ENCODE data around the gene VSTM4. TPM values are rescaled to one million over a fixed set of nuclear protein-coding genes. Genes with fewer than 3 reads are reported as not detected.

The VSTM4 gene
- total RNA-seq, 1 donor from 2014 or later: 0.70 TPM

GRCh38 chr10:49070701-49071100 is 44.6 kb downstream of the VSTM4 start:
- DNase-seq (ENCODE audit: extremely low spot score, unreplicated experiment): no peak
- no peaks in the 10 kb centered on the region for H3K9me3 Mint-ChIP-seq (ENCODE audit: unreplicated experiment)

DNA sequence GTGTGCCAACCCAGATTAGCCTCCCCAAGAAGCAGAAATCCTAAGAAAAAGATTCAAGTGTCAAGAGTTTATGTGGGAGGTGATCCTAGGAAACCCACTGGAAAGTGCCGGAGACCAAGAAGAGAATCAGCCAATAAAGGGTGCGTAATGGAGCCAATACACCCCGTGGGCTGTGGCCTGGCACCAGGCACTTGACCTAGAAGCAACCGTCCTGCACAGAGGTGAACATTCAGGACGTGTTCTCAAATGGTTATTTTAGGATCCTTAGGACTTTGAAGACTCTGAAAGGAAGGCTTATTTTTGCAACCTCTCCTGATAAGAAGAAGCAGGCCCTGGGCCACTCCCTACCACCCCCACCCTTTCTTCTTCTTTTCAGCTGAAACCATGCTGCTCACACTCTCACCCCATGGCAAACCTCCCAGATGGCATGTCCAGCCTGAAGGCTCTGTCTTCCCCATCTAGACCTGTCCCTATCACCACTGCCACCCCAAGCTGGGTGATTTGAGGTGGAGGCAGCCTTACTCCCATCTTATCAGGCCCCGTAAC is 46.6 kb downstream of the VSTM4 start:
- no peak overlapping the region for H3K4me3 Mint-ChIP-seq (ENCODE audit: unreplicated experiment)
- H3K4me1 Mint-ChIP-seq (ENCODE audit: unreplicated experiment): no peaks in the 10 kb centered on the region
- no peaks in the 10 kb centered on the region for H3K36me3 Mint-ChIP-seq (ENCODE audit: unreplicated experiment)
- no peak for TF ChIP-seq CTCF (IDR thresholded peaks at IDR 0.05)
- no peak for DNase-seq (ENCODE audit: extremely low spot score, unreplicated experiment)
- no peak overlapping the region for H3K27ac Mint-ChIP-seq (ENCODE audit: unreplicated experiment)
- H3K27me3 Mint-ChIP-seq (ENCODE audit: unreplicated experiment): no peaks in the 10 kb centered on the region
- H3K9me3 Mint-ChIP-seq (ENCODE audit: unreplicated experiment): no peaks in the 10 kb centered on the region

More at GRCh38 chr10:49070701-49071100, 44.6 kb downstream of the VSTM4 start:
- H3K4me1 Mint-ChIP-seq (ENCODE audit: unreplicated experiment): no peaks in the 10 kb centered on the region
- H3K36me3 Mint-ChIP-seq (ENCODE audit: unreplicated experiment): no peaks in the 10 kb centered on the region
- no peaks in the 10 kb centered on the region for H3K27me3 Mint-ChIP-seq (ENCODE audit: unreplicated experiment)
- no peak for TF ChIP-seq CTCF (IDR thresholded peaks at IDR 0.05)
- H3K4me3 Mint-ChIP-seq (ENCODE audit: unreplicated experiment): no peak overlapping the region
- H3K27ac Mint-ChIP-seq (ENCODE audit: unreplicated experiment): no peak overlapping the region

DNA sequence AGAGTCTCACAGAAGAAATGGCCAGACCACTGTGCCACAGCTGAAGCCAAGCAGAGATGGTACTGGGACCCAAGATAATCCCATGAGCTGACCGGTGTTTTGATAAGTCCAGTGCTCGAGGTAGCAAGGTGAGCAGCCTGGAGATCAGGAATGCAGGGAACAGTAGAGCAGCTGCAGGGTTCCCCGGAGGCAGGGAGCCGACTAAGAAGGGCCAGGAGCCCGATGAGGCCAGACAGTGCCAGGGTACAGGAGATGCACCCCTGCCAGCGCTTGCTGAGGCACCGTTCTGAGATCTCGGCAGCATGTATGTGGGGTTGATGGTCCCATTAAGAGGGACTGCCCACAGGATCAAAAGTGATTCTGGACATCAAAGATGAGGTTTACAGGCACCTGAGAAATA is 47.1 kb downstream of the VSTM4 start:
- no peaks in the 10 kb centered on the region for H3K36me3 Mint-ChIP-seq (ENCODE audit: unreplicated experiment)
- peak; percentile 66 for DNase-seq (ENCODE audit: extremely low spot score, unreplicated experiment)

GRCh38 chr10:49066944-49067730 is 48.2 kb downstream of the VSTM4 start:
- Mint-ChIP-seq H3K4me1 (ENCODE audit: unreplicated experiment) (no peaks in the 10 kb centered on the region), H3K36me3 (ENCODE audit: unreplicated experiment) (peaks cover 1% of the 10 kb centered on the region)

More for the DNA sequence above, 47.1 kb downstream of the VSTM4 start:
- H3K27me3 Mint-ChIP-seq (ENCODE audit: unreplicated experiment): no peaks in the 10 kb centered on the region
- H3K27ac Mint-ChIP-seq (ENCODE audit: unreplicated experiment): no peak overlapping the region
- no peaks in the 10 kb centered on the region for H3K4me1 Mint-ChIP-seq (ENCODE audit: unreplicated experiment)
- TF ChIP-seq CTCF (IDR thresholded peaks at IDR 0.05): no peak
- H3K4me3 Mint-ChIP-seq (ENCODE audit: unreplicated experiment): no peak overlapping the region
- H3K9me3 Mint-ChIP-seq (ENCODE audit: unreplicated experiment): no peaks in the 10 kb centered on the region

More at GRCh38 chr10:49066944-49067730, 48.2 kb downstream of the VSTM4 start:
- Mint-ChIP-seq H3K27me3 (ENCODE audit: unreplicated experiment) (no peaks in the 10 kb centered on the region), H3K27ac (ENCODE audit: unreplicated experiment) (no peak overlapping the region), H3K9me3 (ENCODE audit: unreplicated experiment) (peaks cover 7% of the 10 kb centered on the region), H3K4me3 (ENCODE audit: unreplicated experiment) (no peak overlapping the region)
- DNase-seq (ENCODE audit: extremely low spot score, unreplicated experiment): no peak
- TF ChIP-seq CTCF (IDR thresholded peaks at IDR 0.05): no peak

Data from osteocyte (in vitro differentiated cells).